Hepatocyte (in vitro differentiated cells): Measurements from ENCODE around the gene CXCL13.
"Not testable (repeated sequence)": the region's sequence is repeated elsewhere in the genome, so short reads cannot be mapped to it uniquely, and the experiment has no call there.

ENCODE experiments used
- EZH2 ChIP-seq: fragments of 200-600 bp; sonication (generic); IDR thresholded peaks from 2 replicates; pipeline ENCODE4 v1.6.1; 2016; ENCODE audit warnings: antibody characterized with exemption, mild to moderate bottlenecking, borderline replicate concordance
- EZH2phosphoT487 ChIP-seq: fragments of 200-600 bp; sonication (generic); IDR thresholded peaks from one replicate; pipeline ENCODE4 v1.6.1; 2018; ENCODE audit warnings: antibody characterized with exemption, mild to moderate bottlenecking, low read depth, moderate library complexity; ENCODE audit not compliant: unreplicated experiment, severe bottlenecking
- TF ChIP-seq, protein P1 (sequence below): fragments of 200-600 bp; sonication (generic); IDR thresholded peaks from 2 replicates; pipeline ENCODE4 v1.5.1; 2016; ENCODE audit warnings: antibody characterized with exemption, mild to moderate bottlenecking; ENCODE audit not compliant: poor library complexity

DNA sequence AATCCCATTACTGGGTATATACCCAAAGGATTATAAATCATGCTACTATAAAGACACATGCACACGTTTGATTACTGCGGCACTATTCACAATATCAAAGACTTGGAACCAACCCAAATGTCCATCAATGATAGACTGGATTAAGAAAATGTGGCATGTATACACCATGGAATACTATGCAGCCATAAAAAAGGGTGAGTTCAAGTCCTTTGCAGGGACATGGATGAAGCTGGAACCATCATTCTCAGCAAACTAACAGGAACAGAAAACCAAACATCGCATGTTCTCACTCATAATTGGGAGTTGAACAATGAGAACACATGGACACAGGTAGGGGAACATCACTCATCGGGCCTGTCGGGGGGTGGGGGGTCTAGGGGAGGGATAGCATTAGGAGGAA lies 54.7 kb downstream of the CXCL13 start:
- TF ChIP-seq, protein P1, sequence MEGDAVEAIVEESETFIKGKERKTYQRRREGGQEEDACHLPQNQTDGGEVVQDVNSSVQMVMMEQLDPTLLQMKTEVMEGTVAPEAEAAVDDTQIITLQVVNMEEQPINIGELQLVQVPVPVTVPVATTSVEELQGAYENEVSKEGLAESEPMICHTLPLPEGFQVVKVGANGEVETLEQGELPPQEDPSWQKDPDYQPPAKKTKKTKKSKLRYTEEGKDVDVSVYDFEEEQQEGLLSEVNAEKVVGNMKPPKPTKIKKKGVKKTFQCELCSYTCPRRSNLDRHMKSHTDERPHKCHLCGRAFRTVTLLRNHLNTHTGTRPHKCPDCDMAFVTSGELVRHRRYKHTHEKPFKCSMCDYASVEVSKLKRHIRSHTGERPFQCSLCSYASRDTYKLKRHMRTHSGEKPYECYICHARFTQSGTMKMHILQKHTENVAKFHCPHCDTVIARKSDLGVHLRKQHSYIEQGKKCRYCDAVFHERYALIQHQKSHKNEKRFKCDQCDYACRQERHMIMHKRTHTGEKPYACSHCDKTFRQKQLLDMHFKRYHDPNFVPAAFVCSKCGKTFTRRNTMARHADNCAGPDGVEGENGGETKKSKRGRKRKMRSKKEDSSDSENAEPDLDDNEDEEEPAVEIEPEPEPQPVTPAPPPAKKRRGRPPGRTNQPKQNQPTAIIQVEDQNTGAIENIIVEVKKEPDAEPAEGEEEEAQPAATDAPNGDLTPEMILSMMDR = not testable (repeated sequence)
- TF ChIP-seq EZH2, EZH2phosphoT487: not testable (repeated sequence)
